Measurements from ENCODE around the gene COX6B1.
"Not testable (repeated sequence)": the region's sequence is repeated elsewhere in the genome, so short reads cannot be mapped to it uniquely, and the experiment has no call there.

COX6B1 gene

GRCh38 chr19:35648017-35648961 lies at the start of gene COX6B1:
COX6B1 (plus strand) TSS chr19:35648323; CDS start chr19:35651244, 2,921 bp downstream.
- peak; percentile 88 to 92 for DNase-seq

- DNase-seq: no peak
Measured at GRCh38 chr19:35601971-35602370, 46.2 kb upstream of the COX6B1 start.

- DNase-seq: not testable (repeated sequence)
Measured at GRCh38 chr19:35604436-35604835, 43.7 kb upstream of the COX6B1 start.

- DNase-seq: not testable (repeated sequence)
Measured at GRCh38 chr19:35607170-35607569, 41.0 kb upstream of the COX6B1 start.

GRCh38 chr19:35607661-35608060 lies 40.5 kb upstream of the COX6B1 start:
- no peak for DNase-seq

GRCh38 chr19:35608251-35608650 lies 39.9 kb upstream of the COX6B1 start:
- DNase-seq: no peak

GRCh38 chr19:35609851-35610353 lies 38.2 kb upstream of the COX6B1 start:
- DNase-seq: peak; percentile 20 to 29

- DNase-seq: no peak
Measured at GRCh38 chr19:35612224-35612558, 35.9 kb upstream of the COX6B1 start.

GRCh38 chr19:35612559-35613321 lies 35.4 kb upstream of the COX6B1 start, which contains the start of gene HAUS5:
HAUS5 (plus strand) TSS chr19:35612735; CDS start chr19:35612795, 60 bp downstream.
- peak; percentile 96 to 97 for DNase-seq

GRCh38 chr19:35613574-35613973 lies 34.5 kb upstream of the COX6B1 start:
- DNase-seq: no peak

- DNase-seq: no peak
Measured at GRCh38 chr19:35615036-35615435, 33.1 kb upstream of the COX6B1 start.

- DNase-seq: no peak
Measured at GRCh38 chr19:35618857-35619256, 29.3 kb upstream of the COX6B1 start.

GRCh38 chr19:35619290-35619923 lies 28.7 kb upstream of the COX6B1 start:
- no peak for DNase-seq

GRCh38 chr19:35620001-35620400 lies 28.1 kb upstream of the COX6B1 start:
- DNase-seq: no peak

GRCh38 chr19:35621708-35622107 lies 26.4 kb upstream of the COX6B1 start:
- no peak for DNase-seq

- DNase-seq: no peak
Measured at GRCh38 chr19:35622750-35623149, 25.4 kb upstream of the COX6B1 start.

GRCh38 chr19:35623327-35624010 lies 24.7 kb upstream of the COX6B1 start:
- DNase-seq: no peak

GRCh38 chr19:35628264-35628564 lies 19.9 kb upstream of the COX6B1 start:
- DNase-seq: no peak

- peak; percentile 96 for DNase-seq
Measured at GRCh38 chr19:35628565-35629331, 19.4 kb upstream of the COX6B1 start, which contains the start of gene RBM42. RBM42 (plus strand) TSS chr19:35629036; CDS start chr19:35629154, 118 bp downstream.

GRCh38 chr19:35629332-35629633 lies 18.8 kb upstream of the COX6B1 start:
- no peak for DNase-seq

GRCh38 chr19:35633727-35634440 lies 14.2 kb upstream of the COX6B1 start:
- no peak for DNase-seq

Measured in stimulated activated CD4-positive, alpha-beta T cell treated with anti-CD3 and anti-CD28 coated beads, Interleukin-2, amount 100 ng/mL, for 24 hours (primary cell).